Osteocyte (in vitro differentiated cells): ENCODE data around the gene TGFBR1. TPM values are rescaled to one million over a fixed set of nuclear protein-coding genes. Genes with fewer than 3 reads are reported as not detected.

Experiments
- DNase-seq: peaks from one replicate; pipeline ENCODE4 v3.0.0; 2021; ENCODE audit warnings: mixed read lengths; ENCODE audit not compliant: unreplicated experiment; ENCODE audit errors: extremely low spot score
- H3K27ac Mint-ChIP-seq: one replicate; pipeline ENCODE4 v1.8.0; 2021; ENCODE audit warnings: mild to moderate bottlenecking, mixed read lengths; ENCODE audit not compliant: unreplicated experiment
- H3K27me3 Mint-ChIP-seq: one replicate; pipeline ENCODE4 v1.8.0; 2021; ENCODE audit warnings: mixed read lengths; ENCODE audit not compliant: unreplicated experiment
- H3K36me3 Mint-ChIP-seq: one replicate; pipeline ENCODE4 v1.8.0; 2021; ENCODE audit warnings: mixed read lengths; ENCODE audit not compliant: unreplicated experiment
- H3K4me1 Mint-ChIP-seq: one replicate; pipeline ENCODE4 v1.8.0; 2021; ENCODE audit warnings: mixed read lengths; ENCODE audit not compliant: unreplicated experiment
- H3K4me3 Mint-ChIP-seq: one replicate; pipeline ENCODE4 v1.8.0; 2021; ENCODE audit warnings: mild to moderate bottlenecking, moderate library complexity, mixed read lengths; ENCODE audit not compliant: unreplicated experiment
- H3K9me3 Mint-ChIP-seq: one replicate; pipeline ENCODE4 v1.8.0; 2021; ENCODE audit warnings: mixed read lengths; ENCODE audit not compliant: unreplicated experiment
- CTCF ChIP-seq: fragments of 200-600 bp; sonication (generic); IDR thresholded peaks from 2 replicates; pipeline ENCODE4 v1.5.0; 2021; ENCODE audit warnings: antibody characterized with exemption, mild to moderate bottlenecking, moderate library complexity
- total RNA-seq: library from RNA; stranded (reverse); gene quantifications from 2 replicates; pipeline ENCODE4 v1.2.1, GENCODE V29; 2021

TGFBR1 gene
- total RNA-seq, 1 donor from 2014 or later = 56.7 TPM

- no peaks in the 10 kb centered on the region for H3K27me3 Mint-ChIP-seq
- no peaks in the 10 kb centered on the region for H3K9me3 Mint-ChIP-seq
- H3K27ac Mint-ChIP-seq = no peak overlapping the region
- peaks cover 2% of the 10 kb centered on the region for H3K36me3 Mint-ChIP-seq
- no peak overlapping the region for H3K4me3 Mint-ChIP-seq
- H3K4me1 Mint-ChIP-seq = peaks cover 47% of the 10 kb centered on the region
- no peak for DNase-seq
- no peak for TF ChIP-seq CTCF
These were observed 8.0 kb downstream of the TGFBR1 start for GRCh38 chr9:99112750-99113413.

GRCh38 chr9:99113414-99114048 lies 8.6 kb downstream of the TGFBR1 start:
- Mint-ChIP-seq H3K4me1 (peaks cover 40% of the 10 kb centered on the region), H3K27me3 (no peaks in the 10 kb centered on the region), H3K4me3 (no peak overlapping the region), H3K27ac (no peak overlapping the region), H3K9me3 (no peaks in the 10 kb centered on the region), H3K36me3 (peaks cover 2% of the 10 kb centered on the region)
- DNase-seq = no peak
- no peak for TF ChIP-seq CTCF

- no peak for DNase-seq
- H3K4me3 Mint-ChIP-seq = no peak overlapping the region
- H3K27me3 Mint-ChIP-seq = no peaks in the 10 kb centered on the region
- H3K4me1 Mint-ChIP-seq = peaks cover 39% of the 10 kb centered on the region
- H3K36me3 Mint-ChIP-seq = peaks cover 2% of the 10 kb centered on the region
- no peaks in the 10 kb centered on the region for H3K9me3 Mint-ChIP-seq
- no peak overlapping the region for H3K27ac Mint-ChIP-seq
- no peak for TF ChIP-seq CTCF
These were observed 9.1 kb downstream of the TGFBR1 start for GRCh38 chr9:99114049-99114440.

DNA sequence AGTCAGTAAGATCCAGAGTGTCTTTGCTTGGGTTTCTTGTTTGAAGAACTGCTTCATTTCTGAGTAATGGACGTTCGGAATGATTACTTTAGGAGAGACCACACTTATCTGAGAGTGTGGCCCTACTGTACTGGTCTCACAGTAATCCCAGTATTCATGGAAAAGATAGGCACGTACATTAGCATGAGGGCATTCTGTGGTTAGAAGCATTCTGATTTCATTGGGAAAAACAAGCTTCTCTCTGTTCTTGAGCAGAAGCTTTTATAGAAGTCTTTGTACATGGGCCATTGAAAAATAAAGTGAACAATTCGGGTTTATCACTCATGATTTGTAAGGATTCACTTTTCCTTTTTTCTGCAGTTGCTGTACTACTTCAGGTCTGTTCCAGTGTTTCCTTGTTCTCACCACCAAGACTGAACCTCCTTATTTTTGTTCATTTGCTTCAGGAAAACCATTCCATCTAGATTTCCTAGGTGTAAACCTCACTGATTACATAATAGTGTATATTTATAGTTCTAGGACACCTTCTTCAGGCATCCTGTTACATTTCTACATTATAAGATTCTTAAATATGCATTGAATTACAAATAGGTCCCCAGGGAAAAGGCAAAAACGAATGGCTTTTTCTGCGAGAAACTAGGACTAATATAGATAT lies 10.1 kb downstream of the TGFBR1 start:
- no peak for DNase-seq

More for the DNA sequence above, 10.1 kb downstream of the TGFBR1 start:
- H3K4me1 Mint-ChIP-seq = peaks cover 30% of the 10 kb centered on the region
- no peaks in the 10 kb centered on the region for H3K9me3 Mint-ChIP-seq
- H3K36me3 Mint-ChIP-seq = peaks cover 2% of the 10 kb centered on the region
- H3K4me3 Mint-ChIP-seq = no peak overlapping the region
- no peak for TF ChIP-seq CTCF
- no peak overlapping the region for H3K27ac Mint-ChIP-seq
- H3K27me3 Mint-ChIP-seq = no peaks in the 10 kb centered on the region
